HCT116 (cell line): Measurements from ENCODE around the gene DHCR7. TPM values are rescaled to one million over a fixed set of nuclear protein-coding genes. Genes with fewer than 3 reads are reported as not detected.

Experiments
- ATAC-seq: fragments of 200-7000 bp; cut with Tn5 transposase; 2 replicates; pipeline ENCODE4 v1.9.1; 2020; ENCODE audit warnings: mild to moderate bottlenecking, moderate library complexity
- BruUV-seq: library from RNA; stranded (reverse); fragments of 400-500 nt; replicated peaks from 2 replicates; lab custom pipeline; 2021; lab: Mats Ljungman, UMichigan
- CTCF ChIA-PET: fragments of 300-600 bp; sonication (Branson Sonifier 250); formaldehyde crosslinking; loops from one replicate; lab custom pipeline; 2021; ENCODE audit warnings: antibody characterized with exemption; lab: Charles Lee
- POLR2A ChIA-PET: fragments of 300-600, 350-600 bp; sonication (Branson Sonifier 250); formaldehyde crosslinking; loops from one replicate; lab custom pipeline; 2021; ENCODE audit warnings: antibody characterized with exemption; lab: Charles Lee
- RAD21 ChIA-PET, 2 experiments: fragments of 300-600 bp; sonication (Branson Sonifier 250); formaldehyde crosslinking; loops; one replicate each; lab custom pipeline; 2023; ENCODE audit warnings: low total read pairs in 2 of 2; ENCODE audit not compliant: uncharacterized antibody in 2 of 2, unreplicated experiment in 2 of 2, low non-redundant PET in 1 of 2; lab: Charles Lee
- DNase-seq: peaks from one replicate; pipeline ENCODE4 v3.0.0-alpha.2; 2010; ENCODE audit warnings: low read depth, low spot score
- H2AFZ ChIP-seq: fragments of 200-600 bp; shearing (Covaris generic), sonication (generic); 2 replicates; pipeline ENCODE4 v1.6.1; 2017; ENCODE audit warnings: low read depth, mixed run types, mixed read lengths, antibody characterized with exemption, low read length; ENCODE audit not compliant: poor library complexity, severe bottlenecking
- H3K27ac ChIP-seq: 2 replicates; pipeline ENCODE4 v1.5.1; 2012; ENCODE audit warnings: low read depth, low read length
- H3K27me3 ChIP-seq: fragments of 200-600 bp; sonication (generic); 2 replicates; pipeline ENCODE4 v1.6.1; 2016; ENCODE audit warnings: mixed run types, low read length, mixed read lengths; ENCODE audit not compliant: insufficient read depth
- H3K36me3 ChIP-seq, 2 experiments: fragments of 200-500 bp in 1 of 2; fragments of 200-600 bp in 1 of 2; sonication (Bioruptor generic) in 1 of 2; sonication (generic) in 1 of 2; 2 replicates each; pipeline versions ENCODE4 v1.5.1 to v1.6.1; 2014 to 2016; ENCODE audit warnings: low read length in 2 of 2, inconsistent platforms in 1 of 2, mixed read lengths in 1 of 2, mixed run types in 1 of 2; ENCODE audit not compliant: insufficient read depth in 2 of 2, control insufficient read depth in 1 of 2
- H3K4me1 ChIP-seq, 2 experiments: fragments of 200-600 bp in 1 of 2; sonication (generic) in 1 of 2; 2 replicates each; pipeline versions ENCODE4 v1.5.1 to v1.6.1; 2012 to 2017; ENCODE audit warnings: low read length in 2 of 2, inconsistent platforms in 1 of 2, mild to moderate bottlenecking in 1 of 2, mixed read lengths in 1 of 2, mixed run types in 1 of 2, moderate library complexity in 1 of 2; ENCODE audit not compliant: insufficient read depth in 2 of 2, control insufficient read depth in 1 of 2
- H3K4me2 ChIP-seq: fragments of 200-600 bp; sonication (generic); 2 replicates; pipeline ENCODE4 v1.6.1; 2017; ENCODE audit warnings: mixed run types, low read length, mixed read lengths
- H3K4me3 ChIP-seq, 2 experiments: fragments of 200-600 bp in 1 of 2; sonication (generic) in 1 of 2; replicated peaks in 1 of 2; 2 replicates each; pipeline ENCODE4 v1.5.1; 2011 to 2016; ENCODE audit warnings: low read length in 2 of 2, control low read depth in 1 of 2, low read depth in 1 of 2, mild to moderate bottlenecking in 1 of 2, mixed read lengths in 1 of 2, mixed run types in 1 of 2
- H3K79me2 ChIP-seq: fragments of 200-600 bp; sonication (generic); 2 replicates; pipeline ENCODE4 v1.6.1; 2017; ENCODE audit warnings: mild to moderate bottlenecking, mixed run types, low read length, moderate library complexity, mixed read lengths; ENCODE audit not compliant: insufficient read depth
- H3K9ac ChIP-seq: fragments of 200-600 bp; sonication (generic); 2 replicates; pipeline ENCODE4 v1.6.1; 2016; ENCODE audit warnings: low read length, mixed read lengths
- H3K9me2 ChIP-seq: fragments of 200-600 bp; sonication (generic), shearing (Covaris generic); 2 replicates; pipeline ENCODE4 v1.6.1; 2017; ENCODE audit warnings: mixed run types, mild to moderate bottlenecking, moderate library complexity; ENCODE audit not compliant: insufficient read depth
- H3K9me3 ChIP-seq, 2 experiments: fragments of 200-500 bp in 1 of 2; fragments of 200-600 bp in 1 of 2; sonication (Bioruptor generic) in 1 of 2; sonication (generic) in 1 of 2; 2 replicates each; pipeline ENCODE4 v1.6.1; 2014 to 2017; ENCODE audit warnings: low read length in 2 of 2, mixed read lengths in 2 of 2, inconsistent platforms in 1 of 2, low read depth in 1 of 2, mild to moderate bottlenecking in 1 of 2, mixed run types in 1 of 2, moderate library complexity in 1 of 2; ENCODE audit not compliant: control insufficient read depth in 1 of 2, insufficient read depth in 1 of 2
- H4K20me1 ChIP-seq: fragments of 200-600 bp; sonication (generic), shearing (Covaris generic); 2 replicates; pipeline ENCODE4 v1.6.1; 2017; ENCODE audit warnings: mixed run types, mild to moderate bottlenecking, moderate library complexity; ENCODE audit not compliant: insufficient read depth
- EGR1 ChIP-seq: IDR thresholded peaks from 2 replicates; pipeline ENCODE4 v1.6.1; 2012; ENCODE audit warnings: low read depth
- ELF1 ChIP-seq: IDR thresholded peaks from 2 replicates; pipeline ENCODE4 v1.6.1; 2012; ENCODE audit warnings: low read depth, borderline replicate concordance
- EZH2 ChIP-seq: fragments of 200-600 bp; sonication (generic); IDR thresholded peaks from 2 replicates; pipeline ENCODE4 v1.6.1; 2017; ENCODE audit warnings: antibody characterized with exemption, mixed run types
- EZH2phosphoT487 ChIP-seq: fragments of 200-600 bp; IDR thresholded peaks from 2 replicates; pipeline ENCODE4 v1.6.1; 2018; ENCODE audit warnings: antibody characterized with exemption, borderline replicate concordance
- FOSL1 ChIP-seq: IDR thresholded peaks from 2 replicates; pipeline ENCODE4 v1.6.1; 2012; ENCODE audit warnings: low read depth
- JUND ChIP-seq: IDR thresholded peaks from 2 replicates; pipeline ENCODE4 v1.6.1; 2012
- POLR2A ChIP-seq: IDR thresholded peaks from 2 replicates; pipeline ENCODE4 v1.7.0; 2011; ENCODE audit warnings: borderline replicate concordance; ENCODE audit not compliant: insufficient read depth, insufficient read length; ENCODE audit errors: extremely low read depth
- POLR2AphosphoS5 ChIP-seq: IDR thresholded peaks from 2 replicates; pipeline ENCODE4 v1.6.1; 2011; ENCODE audit warnings: mild to moderate bottlenecking, low read depth, low read length, moderate library complexity
- RAD21 ChIP-seq: IDR thresholded peaks from 2 replicates; pipeline ENCODE4 v1.6.1; 2012; ENCODE audit warnings: low read depth, mild to moderate bottlenecking
- SIN3A ChIP-seq: IDR thresholded peaks from 2 replicates; pipeline ENCODE4 v1.6.1; 2012; ENCODE audit warnings: low read depth
- SRF ChIP-seq: IDR thresholded peaks from 2 replicates; pipeline ENCODE4 v1.6.1; 2012; ENCODE audit warnings: low read depth
- TCF7L2 ChIP-seq: IDR thresholded peaks from 2 replicates; pipeline ENCODE4 v1.7.0; 2011; ENCODE audit warnings: borderline replicate concordance, inconsistent platforms; ENCODE audit not compliant: insufficient read depth, insufficient read length; ENCODE audit errors: extremely low read depth
- YY1 ChIP-seq: IDR thresholded peaks from 2 replicates; pipeline ENCODE4 v1.6.1; 2011; ENCODE audit warnings: low read length, low read depth, moderate library complexity, mild to moderate bottlenecking; ENCODE audit not compliant: insufficient replicate concordance; ENCODE audit errors: extremely low read depth
- ZNF274 ChIP-seq: fragments of 200-500 bp; sonication (Bioruptor generic); IDR thresholded peaks from 2 replicates; pipeline ENCODE4 v1.6.1; 2014; ENCODE audit warnings: mild to moderate bottlenecking, low read depth, low read length, inconsistent platforms
- intact Hi-C: fragments of 100-400 bp; cut with micrococcal nuclease; formaldehyde crosslinking; loops from 2 replicates; pipeline ENCODE4 v1.10.0; 2022
- total RNA-seq: library from RNA; stranded (reverse); gene quantifications from one replicate; pipeline ENCODE4 v1.2.1, GENCODE V29; 2021; ENCODE audit not compliant: unreplicated experiment
- TF ChIP-seq, protein P1 (sequence below), 3 experiments: fragments of 200-600 bp in 1 of 3; sonication (generic) in 1 of 3; IDR thresholded peaks in 2 of 3; conservative IDR thresholded peaks in 1 of 3; 2 replicates each; pipeline ENCODE4 v1.5.1; 2012 to 2017; ENCODE audit warnings: low read depth in 2 of 3, low read length in 2 of 3, antibody characterized with exemption in 1 of 3, borderline replicate concordance in 1 of 3, control low read depth in 1 of 3, mild to moderate bottlenecking in 1 of 3, mixed read lengths in 1 of 3, mixed run types in 1 of 3, moderate library complexity in 1 of 3; ENCODE audit not compliant: insufficient read depth in 1 of 3
- TF ChIP-seq, protein P2 (sequence below): IDR thresholded peaks from 2 replicates; pipeline ENCODE4 v1.6.1; 2012
- TF ChIP-seq, protein P3 (sequence below): IDR thresholded peaks from 2 replicates; pipeline ENCODE4 v1.6.1; 2012; ENCODE audit warnings: low read depth
- TF ChIP-seq, protein P4 (sequence below): IDR thresholded peaks from 2 replicates; pipeline ENCODE4 v1.6.1; 2011; ENCODE audit warnings: mild to moderate bottlenecking, low read length, moderate library complexity; ENCODE audit not compliant: insufficient replicate concordance; ENCODE audit errors: extremely low read depth

Gene DHCR7
- total RNA-seq, 1 experiment from 2014 or later = 115 TPM

DNA sequence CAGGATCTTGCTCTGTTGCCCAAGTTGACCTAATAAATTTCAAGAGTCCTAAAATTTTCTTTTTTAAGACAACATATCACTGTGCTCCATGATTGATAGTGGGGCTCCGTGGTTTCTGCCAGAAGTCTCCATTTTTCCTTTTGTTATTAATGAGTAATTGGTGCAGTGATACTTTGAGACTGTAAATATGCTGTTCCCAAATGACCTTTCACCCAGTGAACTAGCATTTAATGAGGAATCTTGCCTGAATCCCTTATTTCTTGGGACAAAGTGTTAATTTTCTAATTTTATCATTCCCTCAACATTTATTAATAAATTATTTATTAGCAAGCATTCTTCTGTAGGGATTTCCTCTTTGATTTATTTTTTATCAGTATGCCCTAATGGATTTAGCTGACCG lies 2.3 kb upstream of the DHCR7 start:
- intact Hi-C loops = no loop called here
- Histone ChIP-seq H3K9me2 (no peaks in the 10 kb centered on the region), H3K27me3 (no peaks in the 10 kb centered on the region), H3K79me2 (peaks cover 50% of the 10 kb centered on the region), H3K4me1 (peaks cover 10 to 28% of the 10 kb centered on the region in 2 experiments; a peak in 3 of 4 replicates), H2AFZ (no peak overlapping the region), H3K4me3 (no peak overlapping the region), H3K27ac (no peak overlapping the region), H3K9me3 (peaks cover 0 to 4% of the 10 kb centered on the region in 2 experiments; a peak in 1 of 4 replicates), H3K36me3 (peaks cover 16 to 29% of the 10 kb centered on the region in 2 experiments), H4K20me1 (peaks cover 3% of the 10 kb centered on the region; the same call in 1 of the 2 replicates), H3K4me2 (no peak overlapping the region), H3K9ac (no peak overlapping the region)
- TF ChIP-seq, protein P1, sequence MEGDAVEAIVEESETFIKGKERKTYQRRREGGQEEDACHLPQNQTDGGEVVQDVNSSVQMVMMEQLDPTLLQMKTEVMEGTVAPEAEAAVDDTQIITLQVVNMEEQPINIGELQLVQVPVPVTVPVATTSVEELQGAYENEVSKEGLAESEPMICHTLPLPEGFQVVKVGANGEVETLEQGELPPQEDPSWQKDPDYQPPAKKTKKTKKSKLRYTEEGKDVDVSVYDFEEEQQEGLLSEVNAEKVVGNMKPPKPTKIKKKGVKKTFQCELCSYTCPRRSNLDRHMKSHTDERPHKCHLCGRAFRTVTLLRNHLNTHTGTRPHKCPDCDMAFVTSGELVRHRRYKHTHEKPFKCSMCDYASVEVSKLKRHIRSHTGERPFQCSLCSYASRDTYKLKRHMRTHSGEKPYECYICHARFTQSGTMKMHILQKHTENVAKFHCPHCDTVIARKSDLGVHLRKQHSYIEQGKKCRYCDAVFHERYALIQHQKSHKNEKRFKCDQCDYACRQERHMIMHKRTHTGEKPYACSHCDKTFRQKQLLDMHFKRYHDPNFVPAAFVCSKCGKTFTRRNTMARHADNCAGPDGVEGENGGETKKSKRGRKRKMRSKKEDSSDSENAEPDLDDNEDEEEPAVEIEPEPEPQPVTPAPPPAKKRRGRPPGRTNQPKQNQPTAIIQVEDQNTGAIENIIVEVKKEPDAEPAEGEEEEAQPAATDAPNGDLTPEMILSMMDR (IDR thresholded peaks at IDR 0.05 in 2 of 3, conservative IDR thresholded peaks at IDR 0.05 in 1 of 3; ENCODE audit: borderline replicate concordance in 1 of 3, insufficient read depth in 1 of 3, low read depth in 2 of 3, low read length in 2 of 3) = no peak
- no peak for TF ChIP-seq POLR2AphosphoS5
- TF ChIP-seq, protein P2, sequence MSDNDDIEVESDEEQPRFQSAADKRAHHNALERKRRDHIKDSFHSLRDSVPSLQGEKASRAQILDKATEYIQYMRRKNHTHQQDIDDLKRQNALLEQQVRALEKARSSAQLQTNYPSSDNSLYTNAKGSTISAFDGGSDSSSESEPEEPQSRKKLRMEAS = no peak
- no peak for TF ChIP-seq ZNF274
- no peak for TF ChIP-seq EZH2phosphoT487
- no peak for TF ChIP-seq RAD21
- no peak for TF ChIP-seq EGR1
- TF ChIP-seq JUND = no peak
- TF ChIP-seq SIN3A = no peak
- no peak for TF ChIP-seq FOSL1
- TF ChIP-seq EZH2 = no peak
- TF ChIP-seq, protein P3, sequence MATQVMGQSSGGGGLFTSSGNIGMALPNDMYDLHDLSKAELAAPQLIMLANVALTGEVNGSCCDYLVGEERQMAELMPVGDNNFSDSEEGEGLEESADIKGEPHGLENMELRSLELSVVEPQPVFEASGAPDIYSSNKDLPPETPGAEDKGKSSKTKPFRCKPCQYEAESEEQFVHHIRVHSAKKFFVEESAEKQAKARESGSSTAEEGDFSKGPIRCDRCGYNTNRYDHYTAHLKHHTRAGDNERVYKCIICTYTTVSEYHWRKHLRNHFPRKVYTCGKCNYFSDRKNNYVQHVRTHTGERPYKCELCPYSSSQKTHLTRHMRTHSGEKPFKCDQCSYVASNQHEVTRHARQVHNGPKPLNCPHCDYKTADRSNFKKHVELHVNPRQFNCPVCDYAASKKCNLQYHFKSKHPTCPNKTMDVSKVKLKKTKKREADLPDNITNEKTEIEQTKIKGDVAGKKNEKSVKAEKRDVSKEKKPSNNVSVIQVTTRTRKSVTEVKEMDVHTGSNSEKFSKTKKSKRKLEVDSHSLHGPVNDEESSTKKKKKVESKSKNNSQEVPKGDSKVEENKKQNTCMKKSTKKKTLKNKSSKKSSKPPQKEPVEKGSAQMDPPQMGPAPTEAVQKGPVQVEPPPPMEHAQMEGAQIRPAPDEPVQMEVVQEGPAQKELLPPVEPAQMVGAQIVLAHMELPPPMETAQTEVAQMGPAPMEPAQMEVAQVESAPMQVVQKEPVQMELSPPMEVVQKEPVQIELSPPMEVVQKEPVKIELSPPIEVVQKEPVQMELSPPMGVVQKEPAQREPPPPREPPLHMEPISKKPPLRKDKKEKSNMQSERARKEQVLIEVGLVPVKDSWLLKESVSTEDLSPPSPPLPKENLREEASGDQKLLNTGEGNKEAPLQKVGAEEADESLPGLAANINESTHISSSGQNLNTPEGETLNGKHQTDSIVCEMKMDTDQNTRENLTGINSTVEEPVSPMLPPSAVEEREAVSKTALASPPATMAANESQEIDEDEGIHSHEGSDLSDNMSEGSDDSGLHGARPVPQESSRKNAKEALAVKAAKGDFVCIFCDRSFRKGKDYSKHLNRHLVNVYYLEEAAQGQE = no peak
- TF ChIP-seq TCF7L2 = no peak
- TF ChIP-seq YY1 = no peak
- TF ChIP-seq, protein P4, sequence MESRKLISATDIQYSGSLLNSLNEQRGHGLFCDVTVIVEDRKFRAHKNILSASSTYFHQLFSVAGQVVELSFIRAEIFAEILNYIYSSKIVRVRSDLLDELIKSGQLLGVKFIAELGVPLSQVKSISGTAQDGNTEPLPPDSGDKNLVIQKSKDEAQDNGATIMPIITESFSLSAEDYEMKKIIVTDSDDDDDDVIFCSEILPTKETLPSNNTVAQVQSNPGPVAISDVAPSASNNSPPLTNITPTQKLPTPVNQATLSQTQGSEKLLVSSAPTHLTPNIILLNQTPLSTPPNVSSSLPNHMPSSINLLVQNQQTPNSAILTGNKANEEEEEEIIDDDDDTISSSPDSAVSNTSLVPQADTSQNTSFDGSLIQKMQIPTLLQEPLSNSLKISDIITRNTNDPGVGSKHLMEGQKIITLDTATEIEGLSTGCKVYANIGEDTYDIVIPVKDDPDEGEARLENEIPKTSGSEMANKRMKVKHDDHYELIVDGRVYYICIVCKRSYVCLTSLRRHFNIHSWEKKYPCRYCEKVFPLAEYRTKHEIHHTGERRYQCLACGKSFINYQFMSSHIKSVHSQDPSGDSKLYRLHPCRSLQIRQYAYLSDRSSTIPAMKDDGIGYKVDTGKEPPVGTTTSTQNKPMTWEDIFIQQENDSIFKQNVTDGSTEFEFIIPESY = no peak
- no peak for TF ChIP-seq SRF
- no peak for TF ChIP-seq POLR2A
- TF ChIP-seq ELF1 = no peak
- CTCF ChIA-PET = no interaction called here
- DNase-seq = no peak
- no TSS peak for BruUV-seq
- RAD21 ChIA-PET = no interaction called here
- ATAC-seq = no peak
- POLR2A ChIA-PET = no interaction called here
